ENCODE data around the gene C6orf141.

Gene C6orf141

DNA sequence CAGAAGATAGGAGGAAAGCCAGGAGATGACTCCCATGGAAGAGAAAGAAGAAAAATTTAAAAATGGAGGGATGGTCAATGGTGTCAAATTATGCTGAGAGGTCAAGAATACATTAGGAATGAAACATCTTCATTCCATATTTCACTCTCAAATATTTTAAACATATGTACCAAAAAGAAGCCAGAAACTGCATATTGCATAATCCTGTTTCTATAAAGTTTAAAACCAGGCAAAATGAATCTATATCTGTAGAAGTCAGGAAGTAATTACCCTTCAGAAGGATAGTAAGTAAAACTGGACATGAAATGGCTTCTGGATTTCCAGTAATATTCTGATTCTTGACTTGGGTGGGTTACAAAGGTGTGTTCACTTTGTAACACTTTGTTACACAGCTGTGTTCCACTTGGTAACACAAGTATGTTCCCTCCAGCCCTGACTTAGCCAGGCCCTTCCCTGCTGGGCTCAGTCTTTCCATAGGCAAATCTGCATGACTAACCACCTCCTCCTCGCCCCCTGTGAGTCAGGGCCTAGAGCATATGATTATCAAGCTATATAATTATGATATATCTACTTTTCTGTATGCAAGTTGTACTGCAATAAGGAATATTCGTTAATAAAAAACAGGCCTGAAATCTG lies 20.2 kb upstream of the C6orf141 start:
- Histone ChIP-seq H3K4me2 (ENCODE audit: low read length) (no peak overlapping the region), H3K9me3 (ENCODE audit: control insufficient read depth, insufficient read depth, low read length) (no peaks in the 10 kb centered on the region), H3K9me2 (replicated peaks; ENCODE audit: control insufficient read depth, low read length) (no peaks in the 10 kb centered on the region), H3K27me3 (ENCODE audit: control insufficient read depth, low read length) (no peaks in the 10 kb centered on the region), H3K4me3 (ENCODE audit: low read length) (no peak overlapping the region), H3K79me2 (ENCODE audit: control insufficient read depth, low read length) (no peaks in the 10 kb centered on the region), H3F3A (ENCODE audit: control insufficient read depth, insufficient read depth) (no peaks in the 10 kb centered on the region), H3K36me3 (ENCODE audit: control insufficient read depth, low read length) (no peaks in the 10 kb centered on the region), H3K27ac (ENCODE audit: low read depth, low read length) (no peak overlapping the region), H3K4me1 (ENCODE audit: control insufficient read depth, low read length) (no peaks in the 10 kb centered on the region), H4K20me1 (ENCODE audit: control insufficient read depth, insufficient read depth, low read depth, low read length) (no peaks in the 10 kb centered on the region)
- no peak for TF ChIP-seq CTCF (IDR thresholded peaks at IDR 0.05; ENCODE audit: low read depth, low read length, poor library complexity, severe bottlenecking)
- TF ChIP-seq EZH2phosphoT487 (IDR thresholded peaks at IDR 0.05; ENCODE audit: borderline replicate concordance, low read length), result no peak

GRCh38 chr6:49531774-49532569 lies 18.5 kb upstream of the C6orf141 start:
- TF ChIP-seq EZH2phosphoT487 (IDR thresholded peaks at IDR 0.05; ENCODE audit: borderline replicate concordance, low read length) (no peak), CTCF (IDR thresholded peaks at IDR 0.05; ENCODE audit: low read depth, low read length, poor library complexity, severe bottlenecking) (peak; percentile 97)
- H3K27ac ChIP-seq (ENCODE audit: low read depth, low read length), result no peak overlapping the region
- no peaks in the 10 kb centered on the region for H3F3A ChIP-seq (ENCODE audit: control insufficient read depth, insufficient read depth)
- no peaks in the 10 kb centered on the region for H3K36me3 ChIP-seq (ENCODE audit: control insufficient read depth, low read length)
- H3K4me1 ChIP-seq (ENCODE audit: control insufficient read depth, low read length), result no peaks in the 10 kb centered on the region
- no peaks in the 10 kb centered on the region for H3K9me3 ChIP-seq (ENCODE audit: control insufficient read depth, insufficient read depth, low read length)
- H3K4me2 ChIP-seq (ENCODE audit: low read length), result no peak overlapping the region
- H3K79me2 ChIP-seq (ENCODE audit: control insufficient read depth, low read length), result no peaks in the 10 kb centered on the region
- no peaks in the 10 kb centered on the region for H3K9me2 ChIP-seq (replicated peaks; ENCODE audit: control insufficient read depth, low read length)
- no peak overlapping the region for H3K4me3 ChIP-seq (ENCODE audit: low read length)
- no peaks in the 10 kb centered on the region for H3K27me3 ChIP-seq (ENCODE audit: control insufficient read depth, low read length)
- no peaks in the 10 kb centered on the region for H4K20me1 ChIP-seq (ENCODE audit: control insufficient read depth, insufficient read depth, low read depth, low read length)

- no peaks in the 10 kb centered on the region for H3K36me3 ChIP-seq (ENCODE audit: control insufficient read depth, low read length)
- H3K4me2 ChIP-seq (ENCODE audit: low read length), result no peak overlapping the region
- no peaks in the 10 kb centered on the region for H3K79me2 ChIP-seq (ENCODE audit: control insufficient read depth, low read length)
- no peaks in the 10 kb centered on the region for H3K27me3 ChIP-seq (ENCODE audit: control insufficient read depth, low read length)
- TF ChIP-seq CTCF (IDR thresholded peaks at IDR 0.05; ENCODE audit: low read depth, low read length, poor library complexity, severe bottlenecking), result no peak
- TF ChIP-seq EZH2phosphoT487 (IDR thresholded peaks at IDR 0.05; ENCODE audit: borderline replicate concordance, low read length), result no peak
- H3K27ac ChIP-seq (ENCODE audit: low read depth, low read length), result no peak overlapping the region
- H3K9me2 ChIP-seq (replicated peaks; ENCODE audit: control insufficient read depth, low read length), result no peaks in the 10 kb centered on the region
- no peaks in the 10 kb centered on the region for H3K9me3 ChIP-seq (ENCODE audit: control insufficient read depth, insufficient read depth, low read length)
- H3F3A ChIP-seq (ENCODE audit: control insufficient read depth, insufficient read depth), result no peaks in the 10 kb centered on the region
- no peak overlapping the region for H3K4me3 ChIP-seq (ENCODE audit: low read length)
- H4K20me1 ChIP-seq (ENCODE audit: control insufficient read depth, insufficient read depth, low read depth, low read length), result no peaks in the 10 kb centered on the region
- H3K4me1 ChIP-seq (ENCODE audit: control insufficient read depth, low read length), result no peaks in the 10 kb centered on the region
These were observed 14.7 kb upstream of the C6orf141 start for GRCh38 chr6:49535795-49536194.
